B cell (primary cell): ENCODE data around the gene STPG4. TPM values are rescaled to one million over a fixed set of nuclear protein-coding genes. Genes with fewer than 3 reads are reported as not detected.

ENCODE experiments used
- ATAC-seq: fragments of 200-7000 bp; cut with Tn5 transposase; one replicate; pipeline ENCODE4 v1.10.0; 2021; ENCODE audit warnings: low read depth, mild to moderate bottlenecking, moderate number of reproducible peaks, moderate library complexity
- CTCF ChIA-PET: fragments of 350-600 bp; sonication (Branson Sonifier 250); formaldehyde crosslinking; loops from one replicate; lab custom pipeline; 2021; ENCODE audit warnings: antibody characterized with exemption, inconsistent platforms; lab: Charles Lee
- POLR2A ChIA-PET: fragments of 350-600 bp; sonication (Branson Sonifier 250); formaldehyde crosslinking; loops from one replicate; lab custom pipeline; 2021; ENCODE audit warnings: antibody characterized with exemption; lab: Charles Lee
- DNase-seq: peaks from one replicate; pipeline ENCODE4 v3.0.0; 2013
- H2AFZ ChIP-seq: 2 replicates; pipeline ENCODE4 v1.6.1; 2012; ENCODE audit warnings: mild to moderate bottlenecking, low read depth, low read length; ENCODE audit not compliant: insufficient read depth, poor library complexity, severe bottlenecking
- H3K27ac ChIP-seq, 2 donors: 1 replicate in 1 of 2; 2 replicates in 1 of 2; pipeline ENCODE4 v1.5.1; 2012 to 2013; ENCODE audit warnings: low read length in 2 of 2, mild to moderate bottlenecking in 2 of 2, moderate library complexity in 1 of 2
- H3K27me3 ChIP-seq, 4 experiments: fragments of 200-600 bp in 1 of 4; sonication (generic) in 1 of 4; replicated peaks in 1 of 4; 1 replicate in 2 of 4; 2 replicates in 2 of 4; pipeline versions ENCODE4 v1.6.1 to v1.7.0; 2013 to 2016; ENCODE audit warnings: low read length in 3 of 4, mild to moderate bottlenecking in 2 of 4, mixed read lengths in 1 of 4, moderate library complexity in 1 of 4; ENCODE audit not compliant: insufficient read depth in 4 of 4, control insufficient read depth in 3 of 4; ENCODE audit errors: control extremely low read depth in 1 of 4
- H3K36me3 ChIP-seq, 2 experiments: replicated peaks in 1 of 2; 1 replicate in 1 of 2; 2 replicates in 1 of 2; pipeline versions ENCODE4 v1.6.1 to v1.7.1; 2013; ENCODE audit warnings: low read length in 1 of 2; ENCODE audit not compliant: insufficient read depth in 2 of 2, control insufficient read depth in 1 of 2; ENCODE audit errors: control extremely low read depth in 1 of 2, extremely low read depth in 1 of 2
- H3K4me1 ChIP-seq, 2 donors: fragments of 200-600 bp in 1 of 2; sonication (generic) in 1 of 2; 1 replicate in 1 of 2; 2 replicates in 1 of 2; pipeline versions ENCODE4 v1.5.1 to v1.6.1; 2013 to 2017; ENCODE audit warnings: low read length in 2 of 2; ENCODE audit not compliant: control insufficient read depth in 2 of 2, insufficient read depth in 2 of 2
- H3K4me2 ChIP-seq: replicated peaks from 2 replicates; pipeline ENCODE3; 2012; ENCODE audit warnings: mild to moderate bottlenecking, low read depth, low read length; ENCODE audit not compliant: poor library complexity, severe bottlenecking
- H3K4me3 ChIP-seq, 5 experiments: fragments of 200-600 bp in 1 of 5; sonication (generic) in 1 of 5; 1 replicate in 3 of 5; 2 replicates in 2 of 5; pipeline versions ENCODE4 v1.5.1 to v1.7.0; 2011 to 2016; ENCODE audit warnings: low read length in 4 of 5, mild to moderate bottlenecking in 4 of 5, low read depth in 2 of 5, control low read depth in 1 of 5, moderate library complexity in 1 of 5; ENCODE audit not compliant: insufficient read depth in 1 of 5; ENCODE audit errors: control extremely low read depth in 1 of 5, extremely low read depth in 1 of 5
- H3K79me2 ChIP-seq: fragments of 200-600 bp; sonication (generic); one replicate; pipeline ENCODE4 v1.6.0; 2016; ENCODE audit warnings: low read length; ENCODE audit not compliant: control insufficient read depth, insufficient read depth
- H3K9ac ChIP-seq: fragments of 200-600 bp; sonication (generic); 2 replicates; pipeline ENCODE4 v1.6.1; 2017; ENCODE audit warnings: mild to moderate bottlenecking, low read length, moderate library complexity
- H3K9me3 ChIP-seq, 3 donors: one replicate each; pipeline versions ENCODE4 v1.6.1 to v1.7.1; 2013; ENCODE audit warnings: low read length in 2 of 3; ENCODE audit not compliant: control insufficient read depth in 2 of 3, insufficient read depth in 1 of 3; ENCODE audit errors: control extremely low read depth in 1 of 3
- H4K20me1 ChIP-seq: 2 replicates; pipeline ENCODE4 v1.6.0; 2012; ENCODE audit warnings: mild to moderate bottlenecking, low read length; ENCODE audit not compliant: insufficient read depth, control insufficient read depth, poor library complexity, severe bottlenecking
- H3K27ac Mint-ChIP-seq: one replicate; pipeline ENCODE4 v1.8.0; 2021; ENCODE audit warnings: mixed read lengths
- H3K27me3 Mint-ChIP-seq: one replicate; pipeline ENCODE4 v1.8.0; 2021; ENCODE audit warnings: mixed read lengths
- H3K4me1 Mint-ChIP-seq: one replicate; pipeline ENCODE4 v1.8.0; 2021; ENCODE audit warnings: mixed read lengths
- H3K4me3 Mint-ChIP-seq: one replicate; pipeline ENCODE4 v1.8.0; 2021; ENCODE audit warnings: mixed read lengths
- H3K9me3 Mint-ChIP-seq: one replicate; pipeline ENCODE4 v1.8.0; 2022; ENCODE audit warnings: mixed read lengths; ENCODE audit not compliant: insufficient read depth
- CTCF ChIP-seq: fragments of 200-600 bp; IDR thresholded peaks from one replicate; pipeline ENCODE4 v1.8.0; 2022; ENCODE audit warnings: antibody characterized with exemption, mild to moderate bottlenecking
- EZH2 ChIP-seq: IDR thresholded peaks from 2 replicates; pipeline ENCODE4 v1.6.1; 2012; ENCODE audit warnings: borderline replicate concordance, low read depth, mild to moderate bottlenecking, moderate library complexity, low read length; ENCODE audit not compliant: insufficient read depth, poor library complexity, severe bottlenecking
- WGBS: methylation state at CpG from one replicate; pipeline ENCODE4 v1.1.5; 2013; ENCODE audit warnings: missing lambda C conversion rate; ENCODE audit not compliant: insufficient coverage; 5-methylcytosine and 5-hydroxymethylcytosine counted together
- intact Hi-C: fragments of 100-400 bp; cut with micrococcal nuclease; formaldehyde crosslinking; loops from one replicate; pipeline ENCODE4 v1.10.0; 2022
- polyA plus RNA-seq: library from polyadenylated mRNA; depleted of rRNA; stranded (reverse); fragments of >200 nt; gene quantifications from 2 replicates; pipeline ENCODE4 v1.2.3, GENCODE V29; 2012
- total RNA-seq, 2 donors: library from RNA; stranded (reverse); fragments of 120-200 nt in 1 of 2; gene quantifications; 1 replicate in 1 of 2; 2 replicates in 1 of 2; pipeline versions ENCODE4 v1.2.3 to v1.2.4, GENCODE V29; 2013 to 2022

The STPG4 gene
- total and polyA plus RNA-seq, 2 donors (not counting 1 experiment from before 2014, with no cell fraction given) = 0.31 to 0.79 TPM

DNA sequence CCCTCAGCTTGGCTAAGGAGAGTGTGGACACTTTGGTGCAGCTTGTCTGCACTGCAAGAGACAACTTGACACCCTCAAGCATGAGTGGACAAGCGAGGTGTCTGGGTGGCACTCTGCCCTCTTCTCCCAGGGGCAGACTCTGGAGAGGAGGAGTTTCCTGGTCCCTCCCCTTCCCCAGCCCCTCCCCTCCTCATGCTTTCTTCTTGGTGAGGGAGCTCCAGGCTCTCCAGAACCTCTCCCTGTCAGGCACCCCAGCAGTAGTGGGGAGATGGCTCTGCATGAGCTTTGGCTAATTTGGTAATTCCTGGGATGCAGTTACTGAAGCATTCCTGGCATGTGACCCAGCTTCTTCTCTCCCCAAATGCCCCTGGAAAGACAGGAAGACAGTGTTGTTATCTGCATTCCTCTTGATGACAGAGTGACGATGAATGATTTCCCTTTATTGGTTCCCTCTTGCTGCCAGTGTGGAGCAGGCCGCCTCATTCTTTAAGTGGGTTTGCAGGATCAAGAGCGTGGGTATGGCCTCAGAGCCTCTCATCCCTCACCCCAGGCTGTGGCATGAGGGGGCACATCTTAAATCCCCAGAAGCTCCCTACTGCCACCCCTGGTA lies 89.2 kb downstream of the STPG4 start:
- Histone ChIP-seq H3K9ac (no peak overlapping the region), H3K4me2 (no peak overlapping the region), H3K27ac (no peak overlapping the region), H3K4me1 (peaks cover 20 to 22% of the 10 kb centered on the region in 2 donors), H2AFZ (no peak overlapping the region), H3K27me3 (no peaks in the 10 kb centered on the region), H3K36me3 (peaks cover 1 to 84% of the 10 kb centered on the region in 2 experiments), H3K9me3 (no peaks in the 10 kb centered on the region), H4K20me1 (peaks cover 5% of the 10 kb centered on the region), H3K4me3 (no peak overlapping the region), H3K79me2 (peaks cover 16% of the 10 kb centered on the region)
- WGBS = 89% methylated on average over 3 of the region's 4 CpGs
- Mint-ChIP-seq H3K27ac (no peak overlapping the region), H3K9me3 (no peaks in the 10 kb centered on the region), H3K27me3 (no peaks in the 10 kb centered on the region), H3K4me3 (no peak overlapping the region), H3K4me1 (peaks cover 23% of the 10 kb centered on the region)
- no peak for TF ChIP-seq EZH2
- no peak for TF ChIP-seq CTCF
- ATAC-seq (no peak), DNase-seq (no peak)
- POLR2A ChIA-PET = no interaction called here
- intact Hi-C loops = no loop called here
- CTCF ChIA-PET = interaction anchor here (0.9 kb wide), 1 partner anchor 19 kb away, joined by 3 read pairs; no protein-coding TSS in a partner anchor

GRCh38 chr2:47065343-47065742 lies 89.8 kb downstream of the STPG4 start:
- Histone ChIP-seq H3K27me3 (no peaks in the 10 kb centered on the region), H4K20me1 (no peaks in the 10 kb centered on the region), H3K4me2 (no peak overlapping the region), H3K9me3 (no peaks in the 10 kb centered on the region), H3K9ac (no peak overlapping the region), H2AFZ (no peak overlapping the region), H3K79me2 (peaks cover 21% of the 10 kb centered on the region), H3K4me3 (no peak overlapping the region), H3K27ac (no peak overlapping the region), H3K36me3 (peaks cover 1 to 85% of the 10 kb centered on the region in 2 experiments), H3K4me1 (peaks cover 15 to 17% of the 10 kb centered on the region in 2 donors)
- intact Hi-C loops = no loop called here
- ATAC-seq (no peak), DNase-seq (no peak)
- no peak overlapping the region for H3K4me3 Mint-ChIP-seq
- H3K9me3 Mint-ChIP-seq = no peaks in the 10 kb centered on the region
- H3K4me1 Mint-ChIP-seq = peaks cover 18% of the 10 kb centered on the region
- POLR2A ChIA-PET = no interaction called here
- H3K27ac Mint-ChIP-seq = no peak overlapping the region
- no peaks in the 10 kb centered on the region for H3K27me3 Mint-ChIP-seq
- 100% methylated on average over 1 of the region's 3 CpGs for WGBS
- CTCF ChIA-PET = interaction anchor here (0.9 kb wide), 1 partner anchor 19 kb away, joined by 3 read pairs; no protein-coding TSS in a partner anchor
- TF ChIP-seq EZH2 (no peak), CTCF (no peak)
